ENCODE results near the gene GOLM1. TPM values are rescaled to one million over a fixed set of nuclear protein-coding genes. Genes with fewer than 3 reads are reported as not detected.

The GOLM1 gene
- total RNA-seq, 1 experiment from 2014 or later, result 75.1 TPM

GRCh38 chr9:86134361-86134760, 35.0 kb upstream of the GOLM1 start:
- Mint-ChIP-seq H3K27ac (no peak overlapping the region), H3K4me3 (no peak overlapping the region), H3K27me3 (ENCODE audit: low read depth) (no peaks in the 10 kb centered on the region; the same call in 1 of the 2 replicates), H3K36me3 (no peaks in the 10 kb centered on the region), H3K9me3 (peaks cover 7% of the 10 kb centered on the region), H3K4me1 (peaks cover 30% of the 10 kb centered on the region)
- no peak for TF ChIP-seq SP1 (CRISPR knock-in tag; conservative IDR thresholded peaks at IDR 0.05)
- TF ChIP-seq ZBTB21 (CRISPR knock-in tag; IDR thresholded peaks at IDR 0.05; ENCODE audit: borderline replicate concordance), result no peak
- no peak for TF ChIP-seq MXD4 (CRISPR knock-in tag; IDR thresholded peaks at IDR 0.05; ENCODE audit: borderline replicate concordance)
- TF ChIP-seq ZNF232 (CRISPR knock-in tag; IDR thresholded peaks at IDR 0.05), result no peak
- no peak for TF ChIP-seq ATF2 (CRISPR knock-in tag; IDR thresholded peaks at IDR 0.05; ENCODE audit: borderline replicate concordance, low read depth)
- no peak for TF ChIP-seq SMAD4 (CRISPR knock-in tag; IDR thresholded peaks at IDR 0.05)
- TF ChIP-seq ZNF317 (CRISPR knock-in tag; IDR thresholded peaks at IDR 0.05; ENCODE audit: borderline replicate concordance, low read depth), result no peak
- no peak for TF ChIP-seq TP53 (CRISPR knock-in tag; IDR thresholded peaks at IDR 0.05)
- no peak for TF ChIP-seq ESRRA (CRISPR knock-in tag; IDR thresholded peaks at IDR 0.05; ENCODE audit: borderline replicate concordance)
- TF ChIP-seq NFYB (CRISPR knock-in tag; conservative IDR thresholded peaks at IDR 0.05; ENCODE audit: low read depth), result no peak
- TF ChIP-seq E2F5 (CRISPR knock-in tag; IDR thresholded peaks at IDR 0.05), result no peak
- no peak for TF ChIP-seq ZNF138 (CRISPR knock-in tag; conservative IDR thresholded peaks at IDR 0.05)
- no peak for TF ChIP-seq CTCF (IDR thresholded peaks at IDR 0.05)
- no peak for TF ChIP-seq GABPB1 (CRISPR knock-in tag; IDR thresholded peaks at IDR 0.05)
- TF ChIP-seq KAT7 (CRISPR knock-in tag; IDR thresholded peaks at IDR 0.05; ENCODE audit: borderline replicate concordance), result no peak
- no peak for TF ChIP-seq FOXP4 (CRISPR knock-in tag; IDR thresholded peaks at IDR 0.05)
- no peak for TF ChIP-seq NR3C1 (CRISPR knock-in tag; conservative IDR thresholded peaks at IDR 0.05; ENCODE audit: low read depth)
- TF ChIP-seq ATF1 (CRISPR knock-in tag; IDR thresholded peaks at IDR 0.05), result no peak
- no peak for DNase-seq (ENCODE audit: low spot score)
- CTCF ChIA-PET, result interaction anchor here (2.7 kb wide), 1 partner anchor 68 kb away, joined by 9 read pairs; no protein-coding TSS in a partner anchor
- POLR2A ChIA-PET, result no interaction called here
- peak; percentile 50; the same call in 1 of the 2 replicates for ATAC-seq

GRCh38 chr9:86128235-86128822, 29.0 kb upstream of the GOLM1 start:
- no peak overlapping the region for H3K4me3 Mint-ChIP-seq
- peaks cover 3% of the 10 kb centered on the region; the same call in 1 of the 2 replicates for H3K27me3 Mint-ChIP-seq (ENCODE audit: low read depth)
- no peak for ATAC-seq
- no peak for DNase-seq (ENCODE audit: low spot score)
- CTCF ChIA-PET, result interaction anchor here (1.2 to 1.3 kb wide), 2 partner anchors 59 to 74 kb away, joined by 4 to 8 read pairs; no protein-coding TSS in a partner anchor
- peaks cover 7% of the 10 kb centered on the region for H3K9me3 Mint-ChIP-seq
- no peaks in the 10 kb centered on the region for H3K36me3 Mint-ChIP-seq
- H3K4me1 Mint-ChIP-seq, result peaks cover 38% of the 10 kb centered on the region
- no peak overlapping the region for H3K27ac Mint-ChIP-seq
- POLR2A ChIA-PET, result no interaction called here
- TF ChIP-seq GTF2I (CRISPR knock-in tag; conservative IDR thresholded peaks at IDR 0.05), result no peak
- no peak for TF ChIP-seq ZNF121 (CRISPR knock-in tag; IDR thresholded peaks at IDR 0.05)
- no peak for TF ChIP-seq ZNF317 (CRISPR knock-in tag; IDR thresholded peaks at IDR 0.05; ENCODE audit: borderline replicate concordance, low read depth)
- TF ChIP-seq ZBTB21 (CRISPR knock-in tag; IDR thresholded peaks at IDR 0.05; ENCODE audit: borderline replicate concordance), result no peak
- no peak for TF ChIP-seq PRRX2 (CRISPR knock-in tag; IDR thresholded peaks at IDR 0.05)
- no peak for TF ChIP-seq TCF7 (CRISPR knock-in tag; IDR thresholded peaks at IDR 0.05; ENCODE audit: low read depth)
- no peak for TF ChIP-seq CBFB (CRISPR knock-in tag; IDR thresholded peaks at IDR 0.05; ENCODE audit: low read depth)
- TF ChIP-seq AR (CRISPR knock-in tag; IDR thresholded peaks at IDR 0.05), result no peak
- TF ChIP-seq RORB (CRISPR knock-in tag; IDR thresholded peaks at IDR 0.05), result no peak
- no peak for TF ChIP-seq FOXP4 (CRISPR knock-in tag; IDR thresholded peaks at IDR 0.05)
- TF ChIP-seq ZNF232 (CRISPR knock-in tag; IDR thresholded peaks at IDR 0.05), result no peak
